HepG2 (cell line): ENCODE data around the gene AGBL2. TPM values are rescaled to one million over a fixed set of nuclear protein-coding genes. Genes with fewer than 3 reads are reported as not detected.

Experiments used
- DPF2 ChIP-seq: sonication (generic); formaldehyde crosslinking; IDR thresholded peaks from 2 replicates; pipeline ENCODE4 v1.4.0; 2020; ENCODE audit warnings: mild to moderate bottlenecking, low read depth, missing genetic modification reagents, borderline replicate concordance
- ELF3 ChIP-seq: IDR thresholded peaks from 2 replicates; pipeline ENCODE4 v1.6.1; 2016; ENCODE audit warnings: missing genetic modification reagents, missing compliant biosample characterization
- FOSL1 ChIP-seq: sonication (generic); formaldehyde crosslinking; IDR thresholded peaks from 2 replicates; pipeline ENCODE4 v1.9.0; 2021; ENCODE audit warnings: missing genetic modification reagents, borderline replicate concordance
- FOXJ3 ChIP-seq: sonication (generic); formaldehyde crosslinking; IDR thresholded peaks from 2 replicates; pipeline ENCODE4 v1.4.0; 2020; ENCODE audit warnings: missing genetic modification reagents, mild to moderate bottlenecking, borderline replicate concordance
- HMGXB4 ChIP-seq, 2 experiments: sonication (generic) in 1 of 2; formaldehyde crosslinking in 1 of 2; IDR thresholded peaks; 2 replicates each; pipeline versions ENCODE4 v1.4.0 to v1.6.1; 2018 to 2020; ENCODE audit warnings: missing genetic modification reagents in 2 of 2, borderline replicate concordance in 1 of 2, low read depth in 1 of 2, mild to moderate bottlenecking in 1 of 2, missing biosample characterization in 1 of 2
- MEF2D ChIP-seq: sonication (generic); formaldehyde crosslinking; IDR thresholded peaks from 2 replicates; pipeline ENCODE4 v1.5.1; 2020; ENCODE audit warnings: mild to moderate bottlenecking, missing genetic modification reagents
- MYNN ChIP-seq: sonication (generic); formaldehyde crosslinking; IDR thresholded peaks from 2 replicates; pipeline ENCODE4 v1.4.0; 2020; ENCODE audit warnings: mild to moderate bottlenecking, low read depth, missing genetic modification reagents
- MYPOP ChIP-seq: sonication (generic); formaldehyde crosslinking; IDR thresholded peaks from 2 replicates; pipeline ENCODE4 v1.8.1; 2023; ENCODE audit warnings: mild to moderate bottlenecking, moderate library complexity, missing genetic modification reagents
- REL ChIP-seq: sonication (generic); formaldehyde crosslinking; conservative IDR thresholded peaks from 2 replicates; pipeline ENCODE4 v1.8.0; 2022; ENCODE audit warnings: mild to moderate bottlenecking, missing genetic modification reagents, moderate library complexity
- SMAD1 ChIP-seq: sonication (generic); formaldehyde crosslinking; IDR thresholded peaks from 2 replicates; pipeline ENCODE4 v1.4.0; 2020; ENCODE audit warnings: missing genetic modification reagents, low read depth, mild to moderate bottlenecking, borderline replicate concordance
- SNAPC5 ChIP-seq: sonication (generic); formaldehyde crosslinking; IDR thresholded peaks from 2 replicates; pipeline ENCODE4 v1.8.1; 2023; ENCODE audit warnings: mild to moderate bottlenecking, missing genetic modification reagents, borderline replicate concordance
- YY1 ChIP-seq: IDR thresholded peaks from 2 replicates; pipeline ENCODE4 v1.6.1; 2011; ENCODE audit warnings: low read length, low read depth, moderate library complexity, mild to moderate bottlenecking; ENCODE audit not compliant: insufficient read depth, insufficient replicate concordance
- ZFP82 ChIP-seq: sonication (generic); formaldehyde crosslinking; IDR thresholded peaks from 2 replicates; pipeline ENCODE4 v1.5.1; 2020; ENCODE audit warnings: mild to moderate bottlenecking, missing genetic modification reagents, borderline replicate concordance
- ZFX ChIP-seq: sonication (generic); formaldehyde crosslinking; IDR thresholded peaks from 2 replicates; pipeline ENCODE4 v1.4.0; 2020; ENCODE audit warnings: mild to moderate bottlenecking, low read depth, missing genetic modification reagents, moderate library complexity
- ZNF614 ChIP-seq: IDR thresholded peaks from 2 replicates; pipeline ENCODE4 v1.6.1; 2018; ENCODE audit warnings: missing biosample characterization, missing genetic modification reagents, inconsistent platforms, borderline replicate concordance
- ZZZ3 ChIP-seq: sonication (generic); formaldehyde crosslinking; IDR thresholded peaks from 2 replicates; pipeline ENCODE4 v1.4.0; 2020; ENCODE audit warnings: missing genetic modification reagents, mild to moderate bottlenecking, borderline replicate concordance
- polyA plus RNA-seq, 8 experiments: library from polyadenylated mRNA; depleted of rRNA in 3 of 8; stranded (reverse) in 7 of 8; unstranded in 1 of 8; fragments of >200 nt; fragmentation: Illumina TruSeq in 4 of 8; extraction: Trizol in 4 of 8; gene quantifications; 2 replicates each; pipeline versions ENCODE4 v1.2.1 to v1.2.3, GENCODE V29; 2011 to 2016; ENCODE audit warnings: low read depth in 4 of 8, missing spikeins in 1 of 8, mixed read lengths in 1 of 8; ENCODE audit not compliant: insufficient read depth in 1 of 8
- total RNA-seq, 5 experiments: library from RNA; depleted of rRNA; stranded (reverse); fragments of >200 nt; fragmentation: Illumina TruSeq; extraction: Trizol; gene quantifications; 2 replicates each; pipeline ENCODE4 v1.2.3, GENCODE V29; 2016; ENCODE audit warnings: low read depth in 1 of 5
- TF ChIP-seq, protein P1 (sequence below): sonication (generic); formaldehyde crosslinking; IDR thresholded peaks from 2 replicates; pipeline ENCODE4 v1.5.1; 2020; ENCODE audit warnings: mild to moderate bottlenecking, missing genetic modification reagents, borderline replicate concordance
- TF ChIP-seq, protein P2 (sequence below): sonication (generic); formaldehyde crosslinking; IDR thresholded peaks from 2 replicates; pipeline ENCODE4 v1.4.0; 2020; ENCODE audit warnings: mild to moderate bottlenecking, missing genetic modification reagents

AGBL2 gene
- total and polyA plus RNA-seq, 2 of the 13 experiments (the other 11 are each of a cell fraction or from before 2014, with no cell fraction given), result 1.6 to 5.7 TPM

GRCh38 chr11:47642099-47642855, 72.9 kb downstream of the AGBL2 start, which contains the start of gene MTCH2 (continued):
- TF ChIP-seq, protein P1, sequence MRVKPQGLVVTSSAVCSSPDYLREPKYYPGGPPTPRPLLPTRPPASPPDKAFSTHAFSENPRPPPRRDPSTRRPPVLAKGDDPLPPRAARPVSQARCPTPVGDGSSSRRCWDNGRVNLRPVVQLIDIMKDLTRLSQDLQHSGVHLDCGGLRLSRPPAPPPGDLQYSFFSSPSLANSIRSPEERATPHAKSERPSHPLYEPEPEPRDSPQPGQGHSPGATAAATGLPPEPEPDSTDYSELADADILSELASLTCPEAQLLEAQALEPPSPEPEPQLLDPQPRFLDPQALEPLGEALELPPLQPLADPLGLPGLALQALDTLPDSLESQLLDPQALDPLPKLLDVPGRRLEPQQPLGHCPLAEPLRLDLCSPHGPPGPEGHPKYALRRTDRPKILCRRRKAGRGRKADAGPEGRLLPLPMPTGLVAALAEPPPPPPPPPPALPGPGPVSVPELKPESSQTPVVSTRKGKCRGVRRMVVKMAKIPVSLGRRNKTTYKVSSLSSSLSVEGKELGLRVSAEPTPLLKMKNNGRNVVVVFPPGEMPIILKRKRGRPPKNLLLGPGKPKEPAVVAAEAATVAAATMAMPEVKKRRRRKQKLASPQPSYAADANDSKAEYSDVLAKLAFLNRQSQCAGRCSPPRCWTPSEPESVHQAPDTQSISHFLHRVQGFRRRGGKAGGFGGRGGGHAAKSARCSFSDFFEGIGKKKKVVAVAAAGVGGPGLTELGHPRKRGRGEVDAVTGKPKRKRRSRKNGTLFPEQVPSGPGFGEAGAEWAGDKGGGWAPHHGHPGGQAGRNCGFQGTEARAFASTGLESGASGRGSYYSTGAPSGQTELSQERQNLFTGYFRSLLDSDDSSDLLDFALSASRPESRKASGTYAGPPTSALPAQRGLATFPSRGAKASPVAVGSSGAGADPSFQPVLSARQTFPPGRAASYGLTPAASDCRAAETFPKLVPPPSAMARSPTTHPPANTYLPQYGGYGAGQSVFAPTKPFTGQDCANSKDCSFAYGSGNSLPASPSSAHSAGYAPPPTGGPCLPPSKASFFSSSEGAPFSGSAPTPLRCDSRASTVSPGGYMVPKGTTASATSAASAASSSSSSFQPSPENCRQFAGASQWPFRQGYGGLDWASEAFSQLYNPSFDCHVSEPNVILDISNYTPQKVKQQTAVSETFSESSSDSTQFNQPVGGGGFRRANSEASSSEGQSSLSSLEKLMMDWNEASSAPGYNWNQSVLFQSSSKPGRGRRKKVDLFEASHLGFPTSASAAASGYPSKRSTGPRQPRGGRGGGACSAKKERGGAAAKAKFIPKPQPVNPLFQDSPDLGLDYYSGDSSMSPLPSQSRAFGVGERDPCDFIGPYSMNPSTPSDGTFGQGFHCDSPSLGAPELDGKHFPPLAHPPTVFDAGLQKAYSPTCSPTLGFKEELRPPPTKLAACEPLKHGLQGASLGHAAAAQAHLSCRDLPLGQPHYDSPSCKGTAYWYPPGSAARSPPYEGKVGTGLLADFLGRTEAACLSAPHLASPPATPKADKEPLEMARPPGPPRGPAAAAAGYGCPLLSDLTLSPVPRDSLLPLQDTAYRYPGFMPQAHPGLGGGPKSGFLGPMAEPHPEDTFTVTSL (CRISPR knock-in tag), result 0 out of 2 replicates have a peak, but pooled peaks have one; percentile 15
- TF ChIP-seq DPF2 (CRISPR knock-in tag) (no peak), HMGXB4 (CRISPR knock-in tag; IDR thresholded peaks at IDR 0.05; ENCODE audit: borderline replicate concordance in 1 of 2, low read depth in 1 of 2) (peak; percentile 67 to 81; a peak in 3 of 4 replicates), ZNF614 (CRISPR knock-in tag) (peak; percentile 48; the same call in 1 of the 2 replicates), ZZZ3 (CRISPR knock-in tag) (no peak), SMAD1 (peak; percentile 93; the same call in 1 of the 2 replicates), ZFX (CRISPR knock-in tag) (peak; percentile 94), MEF2D (CRISPR knock-in tag) (no peak), SNAPC5 (CRISPR knock-in tag) (0 out of 2 replicates have a peak, but pooled peaks have one; percentile 63), ELF3 (CRISPR knock-in tag) (0 out of 2 replicates have a peak, but pooled peaks have one; percentile 10), REL (CRISPR knock-in tag) (no peak), MYNN (CRISPR knock-in tag) (no peak), MYPOP (CRISPR knock-in tag) (no peak; the same call in 1 of the 2 replicates), YY1 (peak; percentile 95), FOSL1 (CRISPR knock-in tag) (peak; percentile 13; the same call in 1 of the 2 replicates), ZFP82 (peak; percentile 97), FOXJ3 (CRISPR knock-in tag) (no peak)
- TF ChIP-seq, protein P2, sequence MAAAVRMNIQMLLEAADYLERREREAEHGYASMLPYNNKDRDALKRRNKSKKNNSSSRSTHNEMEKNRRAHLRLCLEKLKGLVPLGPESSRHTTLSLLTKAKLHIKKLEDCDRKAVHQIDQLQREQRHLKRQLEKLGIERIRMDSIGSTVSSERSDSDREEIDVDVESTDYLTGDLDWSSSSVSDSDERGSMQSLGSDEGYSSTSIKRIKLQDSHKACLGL (CRISPR knock-in tag), result peak; percentile 95
